Measurements from ENCODE around the gene UBE2S.
A peak's percentile ranks its signal among the peaks of the same experiment; 100 is the strongest.
"Not testable (repeated sequence)": the region's sequence is repeated elsewhere in the genome, so short reads cannot be mapped to it uniquely, and the experiment has no call there.

Gene UBE2S

GRCh38 chr19:55406091-55406825 lies 1.3 kb downstream of the UBE2S start:
- no peak for DNase-seq

DNA sequence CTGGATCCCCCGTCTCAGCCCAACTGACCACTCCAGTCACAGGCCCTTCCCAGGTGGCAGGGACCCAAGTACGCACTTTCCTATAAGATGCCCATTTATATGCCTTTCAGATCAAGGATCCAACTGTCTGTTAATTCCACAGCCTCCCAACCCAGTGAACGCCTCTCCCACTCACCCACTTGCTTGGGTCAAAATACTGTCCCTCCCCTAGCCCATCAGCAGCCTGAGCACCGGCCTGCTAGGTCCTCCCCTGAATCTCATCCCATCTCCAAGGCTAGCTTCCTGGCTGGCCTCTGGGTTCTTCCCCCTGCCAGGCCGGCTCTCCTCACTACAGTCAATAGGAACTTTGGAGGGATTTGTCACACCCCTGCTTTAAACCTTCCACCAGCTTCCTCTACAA lies 1.9 kb downstream of the UBE2S start:
- no peak for DNase-seq

DNA sequence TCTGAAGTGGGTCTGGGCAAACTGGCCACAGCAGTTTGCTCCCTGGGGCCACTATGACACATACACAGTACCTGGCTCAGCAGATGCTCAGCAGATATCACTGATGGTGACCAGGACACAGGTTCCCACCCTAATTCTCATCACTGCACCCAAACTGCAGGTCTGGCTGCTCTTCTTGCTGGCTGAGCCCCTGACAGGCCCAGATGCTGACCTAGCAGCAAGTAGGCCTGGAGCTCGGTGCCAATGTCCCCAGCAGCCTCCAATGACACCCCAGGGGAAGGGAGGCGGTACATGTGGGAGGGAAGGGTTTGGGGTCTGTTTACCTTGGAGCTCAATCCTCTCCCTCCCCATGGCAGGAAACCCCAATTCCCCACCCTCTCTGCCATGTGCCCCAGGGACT lies 5.1 kb downstream of the UBE2S start:
- no peak for DNase-seq

DNA sequence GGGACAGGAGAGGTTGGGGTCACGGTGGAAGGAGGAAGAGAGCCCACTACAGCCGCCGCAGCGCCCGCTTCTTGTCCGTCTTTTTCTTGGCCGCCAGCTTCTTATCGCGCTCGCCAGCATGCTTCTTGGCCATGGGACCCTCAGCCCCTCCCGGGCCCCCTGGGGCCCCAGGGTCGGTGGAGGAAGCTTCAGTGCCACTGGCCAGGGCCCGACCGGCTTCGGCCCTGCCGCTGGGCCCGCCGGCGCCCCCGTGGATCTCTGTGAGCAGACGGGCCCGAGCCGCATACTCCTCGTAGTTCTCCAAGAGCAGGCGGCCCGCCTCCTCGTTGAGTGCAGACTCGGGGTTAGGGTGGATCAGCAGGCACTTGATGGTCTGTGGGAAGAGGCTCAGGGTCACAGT lies 6.2 kb downstream of the UBE2S start:
- DNase-seq = not testable (repeated sequence)

DNA sequence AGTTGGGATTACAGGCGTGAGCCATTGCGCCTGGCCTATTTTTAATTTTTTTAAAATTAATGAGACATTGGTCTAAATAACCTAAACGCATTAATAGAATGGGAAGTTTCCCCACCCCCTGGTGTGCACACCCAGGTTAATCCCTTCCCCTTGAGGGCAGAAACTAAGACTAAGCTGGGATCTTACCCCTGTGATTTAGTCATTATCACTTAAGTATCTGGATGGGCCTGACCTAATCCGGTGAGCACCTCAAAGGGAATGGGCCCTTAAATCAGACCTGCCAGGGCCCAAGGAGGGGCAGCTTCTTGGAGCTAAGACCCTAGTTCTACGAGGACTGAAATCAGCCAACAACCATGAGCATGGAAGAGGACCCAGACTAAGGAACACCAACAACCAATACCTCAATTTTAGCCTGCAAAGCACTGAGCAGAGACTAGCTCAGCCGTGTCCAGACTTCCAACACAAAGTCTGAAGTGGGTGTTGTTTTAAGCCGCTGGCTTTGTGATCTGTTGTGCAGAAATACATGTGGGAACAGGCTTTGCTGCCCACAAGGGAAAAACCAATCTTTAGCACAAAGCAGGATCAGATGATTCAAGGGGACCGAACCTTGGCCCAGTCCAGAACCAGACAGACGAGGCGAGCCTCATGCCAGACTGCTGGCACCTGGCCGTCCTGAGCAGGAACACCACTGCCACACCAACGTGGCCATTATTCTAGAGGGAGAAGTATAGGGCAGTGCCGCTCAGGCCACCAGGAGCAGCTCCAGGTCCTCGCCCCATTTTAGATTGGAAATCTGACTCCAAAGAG lies 7.1 kb downstream of the UBE2S start:
- no peak for DNase-seq

DNA sequence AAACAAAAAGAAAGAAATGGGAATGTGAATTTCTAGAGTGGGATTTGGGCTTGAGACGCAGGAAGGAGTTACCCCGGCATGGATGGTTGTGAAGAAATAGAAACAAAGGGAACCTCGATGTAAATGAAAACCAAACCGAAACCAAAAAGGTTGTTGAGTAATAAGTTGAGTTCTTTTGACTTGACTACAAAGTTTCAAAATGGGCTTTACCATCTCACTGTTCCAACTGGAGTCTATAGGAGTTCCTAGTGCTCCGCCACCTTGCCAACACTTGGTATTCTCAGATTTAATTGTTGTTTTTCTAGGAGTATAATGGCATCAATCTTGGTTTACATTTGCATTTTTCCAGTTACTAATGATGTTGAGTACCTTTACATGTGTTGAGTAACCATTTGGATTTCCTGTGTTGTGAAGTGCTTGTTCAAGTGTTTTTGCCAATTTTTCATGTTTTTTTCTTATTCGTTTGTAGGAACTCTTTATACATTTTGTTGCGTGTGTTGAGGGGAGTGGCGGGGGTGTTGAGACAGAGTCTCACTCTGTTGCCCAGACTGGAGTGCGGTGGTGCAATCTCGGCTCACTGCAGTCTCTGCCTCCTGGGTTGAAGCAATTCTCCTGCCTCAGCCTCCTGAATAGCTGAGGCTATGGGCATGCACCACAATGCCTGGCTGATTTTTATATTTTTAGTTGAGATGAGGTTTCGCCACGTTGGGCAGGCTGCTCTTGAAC lies 9.2 kb downstream of the UBE2S start:
- no peak for DNase-seq

GRCh38 chr19:55392820-55393761 lies 14.5 kb downstream of the UBE2S start:
- DNase-seq = no peak

GRCh38 chr19:55391702-55392615 lies 15.6 kb downstream of the UBE2S start:
- no peak for DNase-seq

DNA sequence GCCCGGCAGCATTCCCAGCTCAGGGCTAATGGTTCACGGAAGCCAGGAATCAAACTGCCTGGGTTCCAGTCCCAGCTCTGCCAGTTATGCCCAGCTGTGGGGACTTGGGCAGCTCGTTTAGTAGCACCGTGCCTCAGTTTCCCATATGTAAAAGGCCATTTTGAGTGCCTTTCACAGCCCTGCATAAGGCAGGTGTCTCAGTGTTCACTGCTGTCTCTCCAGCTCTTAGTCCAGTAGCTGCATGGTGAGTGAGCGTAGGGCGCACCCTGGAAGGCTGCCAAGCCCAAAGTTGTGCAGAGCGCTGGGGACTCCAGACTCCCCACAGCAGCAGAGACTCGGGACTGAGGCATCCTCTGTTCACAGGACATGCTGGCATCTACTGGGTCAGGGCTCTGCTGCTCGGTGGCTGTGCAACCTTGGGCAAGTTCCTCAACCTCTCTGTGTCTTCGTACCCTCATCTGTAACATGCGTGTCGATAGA lies 16.4 kb downstream of the UBE2S start:
- DNase-seq = no peak

- DNase-seq = no peak
These were observed 17.1 kb downstream of the UBE2S start for GRCh38 chr19:55390461-55390880.

DNA sequence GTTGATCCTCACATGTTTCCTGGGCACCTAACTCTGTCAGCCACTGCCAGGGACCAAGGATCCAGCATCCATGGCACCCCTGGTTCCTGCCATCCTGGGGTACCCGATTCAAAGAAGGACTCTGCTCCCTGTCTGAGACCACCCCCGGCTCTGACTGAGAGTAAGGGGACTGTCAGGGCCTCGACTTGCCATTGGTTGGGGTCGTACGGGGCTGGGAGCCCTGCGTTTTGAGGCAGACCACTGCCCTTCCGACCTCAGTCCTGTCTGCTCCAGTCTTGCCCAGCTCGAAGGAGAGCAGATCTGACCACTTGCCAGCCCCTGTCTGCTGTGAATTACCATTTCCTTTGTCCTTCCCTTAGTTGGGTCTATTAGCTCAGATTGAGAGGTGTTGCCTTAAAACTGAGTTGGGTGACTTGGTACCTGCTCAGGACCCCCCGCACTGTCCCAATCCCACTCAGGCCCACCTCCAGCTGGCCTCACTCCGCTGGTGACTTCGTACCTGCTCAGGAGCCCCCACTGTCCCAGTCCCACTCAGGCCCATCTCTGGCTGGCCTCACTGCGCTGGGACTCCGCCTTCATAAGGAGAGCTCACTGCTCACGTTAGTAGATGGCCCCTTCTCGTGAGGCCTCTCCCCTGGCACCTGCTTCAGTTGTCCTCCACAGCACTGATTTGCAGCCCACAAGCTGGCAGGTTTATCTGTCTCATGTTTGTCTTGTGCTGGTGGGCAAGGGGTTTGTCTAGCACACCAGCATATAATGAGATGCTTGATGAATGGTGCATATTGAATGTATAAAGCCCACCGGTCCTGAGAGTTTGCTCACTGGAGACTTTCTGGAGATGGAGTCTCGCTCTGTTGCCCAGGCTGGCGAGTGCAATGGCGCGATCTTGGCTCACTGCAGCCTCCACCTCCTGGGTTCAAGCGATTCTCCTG lies 17.9 kb downstream of the UBE2S start:
- no peak for DNase-seq

GRCh38 chr19:55387736-55388497 lies 19.7 kb downstream of the UBE2S start:
- DNase-seq = no peak

GRCh38 chr19:55386493-55386971 lies 21.1 kb downstream of the UBE2S start:
- DNase-seq = peak in 1 of 14 donors; percentile 34

- peak in 13 of 14 donors; percentile 33 to 98 (median 97) for DNase-seq
These were observed 21.7 kb downstream of the UBE2S start, which contains the start of gene RPL28 for GRCh38 chr19:55385724-55386492. Gene RPL28, plus strand, starts transcription at chr19:55385932. Its CDS starts 426 bp downstream, at chr19:55386358.

DNA sequence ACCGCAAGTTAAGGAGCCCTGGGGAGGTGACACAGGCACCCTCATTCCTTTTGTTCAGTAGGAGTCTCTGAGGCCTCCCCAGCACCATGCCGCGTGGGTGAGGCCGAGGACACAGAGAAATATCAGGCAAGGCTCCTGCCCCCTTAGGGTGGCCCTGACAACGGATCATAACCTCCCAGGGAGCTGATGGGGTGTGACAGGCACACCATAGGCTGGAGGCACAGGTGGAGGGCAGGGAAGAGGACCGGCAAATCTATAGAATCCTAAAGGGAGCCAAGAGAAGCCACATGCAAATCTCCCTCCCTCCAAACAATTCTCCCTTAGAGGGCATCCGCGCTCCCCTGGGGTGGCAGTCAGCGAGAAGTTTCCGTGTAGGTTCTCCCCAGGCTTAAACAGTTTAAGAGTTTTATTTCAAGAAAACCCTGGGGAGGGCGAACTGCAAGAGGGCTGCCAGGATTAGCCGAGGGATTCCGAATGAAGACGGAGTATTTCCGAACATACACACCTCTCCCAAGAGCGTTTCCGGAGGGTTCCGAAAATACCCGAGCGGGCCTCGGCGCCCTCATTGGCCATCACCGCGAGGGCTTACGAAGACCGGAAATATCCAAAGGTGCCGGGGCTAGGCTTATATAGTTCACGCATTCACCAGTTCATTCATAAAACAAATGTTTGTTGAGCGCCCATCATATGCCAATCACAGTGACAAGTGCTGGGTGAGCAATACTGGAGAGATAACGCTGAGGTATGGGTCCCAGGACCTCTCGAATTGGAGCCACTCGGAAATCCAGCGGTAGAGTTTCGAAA lies 22.5 kb downstream of the UBE2S start:
- DNase-seq = peak; percentile 49 to 98 (median 94)

DNA sequence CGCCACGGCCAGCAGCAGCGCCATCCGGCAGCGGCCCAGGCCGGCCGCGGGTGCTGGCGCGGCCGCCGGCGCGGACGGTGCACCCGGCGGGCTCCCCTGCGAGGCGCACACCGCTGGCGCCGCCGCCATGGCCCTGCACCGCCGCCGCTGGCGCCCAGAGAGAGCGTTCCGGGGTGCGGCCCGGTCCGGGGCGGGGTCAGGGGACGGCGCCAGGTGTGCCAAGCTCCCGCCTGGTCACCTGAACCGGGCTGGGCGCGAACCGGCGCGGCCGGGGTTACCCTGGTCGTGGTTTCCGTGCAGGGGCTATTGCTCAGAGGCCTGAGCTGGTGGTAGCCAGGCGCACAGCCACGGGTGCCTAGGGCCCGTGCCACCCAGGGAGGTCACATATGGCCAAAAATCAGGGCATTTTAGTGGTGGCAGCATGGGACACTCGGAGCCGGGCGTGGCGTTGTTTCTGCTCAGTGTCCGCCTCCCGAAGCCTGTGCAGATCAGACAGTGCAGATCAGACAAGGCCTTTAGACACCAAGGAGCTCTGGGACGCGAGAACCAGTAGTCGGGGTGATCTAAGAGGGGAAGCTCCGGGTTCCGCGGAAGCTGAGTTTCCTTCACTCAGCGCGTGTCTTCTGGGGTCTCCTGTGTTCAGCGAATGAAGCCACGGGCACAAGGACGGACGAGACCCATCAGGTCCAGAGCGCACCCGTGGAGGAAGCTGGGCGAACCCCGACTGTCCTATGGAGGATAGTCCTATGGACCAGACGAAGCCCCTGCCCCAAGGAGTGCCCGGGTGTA lies 23.3 kb downstream of the UBE2S start, which contains the start of gene TMEM238:
TSS of gene TMEM238 (minus strand) at position 162 of the 789 bp plus-strand sequence. CDS start at position 129, 33 bp downstream.
- peak in 10 of 14 donors; percentile 31 to 62 (median 46) for DNase-seq

Data from C1 segment of cervical spinal cord (tissue), 14 donors.